HCT116 (cell line): ENCODE measurements around the gene SMARCAL1.

Experiments
- CEBPB ChIP-seq: IDR thresholded peaks from 2 replicates; pipeline ENCODE4 v1.6.1; 2012; ENCODE audit warnings: low read depth
- CTCF ChIP-seq, 3 experiments: fragments of 200-600 bp in 1 of 3; sonication (generic) in 1 of 3; IDR thresholded peaks in 2 of 3; conservative IDR thresholded peaks in 1 of 3; 2 replicates each; pipeline ENCODE4 v1.5.1; 2012 to 2017; ENCODE audit warnings: low read depth in 2 of 3, low read length in 2 of 3, antibody characterized with exemption in 1 of 3, borderline replicate concordance in 1 of 3, control low read depth in 1 of 3, mild to moderate bottlenecking in 1 of 3, mixed read lengths in 1 of 3, mixed run types in 1 of 3, moderate library complexity in 1 of 3; ENCODE audit not compliant: insufficient read depth in 1 of 3
- EGR1 ChIP-seq: IDR thresholded peaks from 2 replicates; pipeline ENCODE4 v1.6.1; 2012; ENCODE audit warnings: low read depth
- EZH2phosphoT487 ChIP-seq: fragments of 200-600 bp; IDR thresholded peaks from 2 replicates; pipeline ENCODE4 v1.6.1; 2018; ENCODE audit warnings: antibody characterized with exemption, borderline replicate concordance
- JUND ChIP-seq: IDR thresholded peaks from 2 replicates; pipeline ENCODE4 v1.6.1; 2012
- POLR2A ChIP-seq: IDR thresholded peaks from 2 replicates; pipeline ENCODE4 v1.7.0; 2011; ENCODE audit warnings: borderline replicate concordance; ENCODE audit not compliant: insufficient read depth, insufficient read length; ENCODE audit errors: extremely low read depth
- POLR2AphosphoS5 ChIP-seq: IDR thresholded peaks from 2 replicates; pipeline ENCODE4 v1.6.1; 2011; ENCODE audit warnings: mild to moderate bottlenecking, low read depth, low read length, moderate library complexity
- TCF7L2 ChIP-seq: IDR thresholded peaks from 2 replicates; pipeline ENCODE4 v1.7.0; 2011; ENCODE audit warnings: borderline replicate concordance, inconsistent platforms; ENCODE audit not compliant: insufficient read depth, insufficient read length; ENCODE audit errors: extremely low read depth
- YY1 ChIP-seq: IDR thresholded peaks from 2 replicates; pipeline ENCODE4 v1.6.1; 2011; ENCODE audit warnings: low read length, low read depth, moderate library complexity, mild to moderate bottlenecking; ENCODE audit not compliant: insufficient replicate concordance; ENCODE audit errors: extremely low read depth
- ZFX ChIP-seq: fragments of 450-650 bp; IDR thresholded peaks from 2 replicates; pipeline ENCODE4 v1.6.1; 2017
- ZNF274 ChIP-seq: fragments of 200-500 bp; sonication (Bioruptor generic); IDR thresholded peaks from 2 replicates; pipeline ENCODE4 v1.6.1; 2014; ENCODE audit warnings: mild to moderate bottlenecking, low read depth, low read length, inconsistent platforms
- TF ChIP-seq, protein P1 (sequence below): IDR thresholded peaks from 2 replicates; pipeline ENCODE4 v1.6.1; 2012
- TF ChIP-seq, protein P2 (sequence below): IDR thresholded peaks from 2 replicates; pipeline ENCODE4 v1.6.1; 2012; ENCODE audit warnings: low read depth

DNA sequence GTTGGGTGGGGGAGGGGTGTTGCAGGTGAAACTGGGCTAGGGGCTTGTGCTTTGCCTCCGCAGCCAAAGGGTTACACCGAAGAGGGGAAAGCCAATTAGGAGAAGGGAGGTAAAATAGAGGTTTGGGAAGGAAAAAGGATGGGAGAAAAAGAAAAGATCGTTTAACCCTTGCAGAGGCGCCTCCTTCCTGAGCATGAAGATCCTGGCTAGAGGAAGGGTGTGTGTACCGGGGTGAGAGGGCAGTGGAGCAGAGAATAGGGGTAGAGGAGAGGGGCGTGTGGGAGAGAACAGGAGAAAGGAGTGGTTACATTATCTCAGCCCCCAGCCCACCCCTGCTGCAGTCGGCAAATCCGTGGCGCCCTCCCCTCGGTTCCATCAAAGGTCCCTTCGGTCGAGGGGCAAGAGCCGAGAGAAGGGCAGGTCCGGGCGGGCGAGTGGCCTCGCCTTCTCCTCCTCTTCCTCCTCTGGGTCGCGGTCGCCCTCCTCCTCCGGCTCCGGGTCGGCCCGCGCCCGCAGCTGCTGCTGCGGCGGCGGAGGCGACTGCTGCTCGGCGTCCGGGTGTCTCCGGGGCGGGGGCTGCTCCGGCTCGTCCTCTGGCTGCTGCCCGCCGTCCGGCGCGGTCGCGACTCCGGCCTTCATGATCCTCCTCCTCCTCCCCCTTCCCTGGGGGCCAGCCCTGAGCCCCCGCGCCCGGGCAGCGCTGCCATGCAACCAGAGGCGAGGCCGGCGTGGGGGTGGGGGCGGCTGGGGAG, 41.1 kb upstream of the SMARCAL1 start:
- TF ChIP-seq ZFX (no peak), POLR2AphosphoS5 (no peak), EZH2phosphoT487 (no peak), ZNF274 (no peak), CTCF (IDR thresholded peaks at IDR 0.05 in 2 of 3, conservative IDR thresholded peaks at IDR 0.05 in 1 of 3; ENCODE audit: borderline replicate concordance in 1 of 3, insufficient read depth in 1 of 3, low read depth in 2 of 3, low read length in 2 of 3) (no peak), POLR2A (no peak), CEBPB (no peak), EGR1 (no peak), TCF7L2 (no peak), YY1 (no peak), JUND (no peak)
- TF ChIP-seq, protein P1, sequence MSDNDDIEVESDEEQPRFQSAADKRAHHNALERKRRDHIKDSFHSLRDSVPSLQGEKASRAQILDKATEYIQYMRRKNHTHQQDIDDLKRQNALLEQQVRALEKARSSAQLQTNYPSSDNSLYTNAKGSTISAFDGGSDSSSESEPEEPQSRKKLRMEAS: no peak
- TF ChIP-seq, protein P2, sequence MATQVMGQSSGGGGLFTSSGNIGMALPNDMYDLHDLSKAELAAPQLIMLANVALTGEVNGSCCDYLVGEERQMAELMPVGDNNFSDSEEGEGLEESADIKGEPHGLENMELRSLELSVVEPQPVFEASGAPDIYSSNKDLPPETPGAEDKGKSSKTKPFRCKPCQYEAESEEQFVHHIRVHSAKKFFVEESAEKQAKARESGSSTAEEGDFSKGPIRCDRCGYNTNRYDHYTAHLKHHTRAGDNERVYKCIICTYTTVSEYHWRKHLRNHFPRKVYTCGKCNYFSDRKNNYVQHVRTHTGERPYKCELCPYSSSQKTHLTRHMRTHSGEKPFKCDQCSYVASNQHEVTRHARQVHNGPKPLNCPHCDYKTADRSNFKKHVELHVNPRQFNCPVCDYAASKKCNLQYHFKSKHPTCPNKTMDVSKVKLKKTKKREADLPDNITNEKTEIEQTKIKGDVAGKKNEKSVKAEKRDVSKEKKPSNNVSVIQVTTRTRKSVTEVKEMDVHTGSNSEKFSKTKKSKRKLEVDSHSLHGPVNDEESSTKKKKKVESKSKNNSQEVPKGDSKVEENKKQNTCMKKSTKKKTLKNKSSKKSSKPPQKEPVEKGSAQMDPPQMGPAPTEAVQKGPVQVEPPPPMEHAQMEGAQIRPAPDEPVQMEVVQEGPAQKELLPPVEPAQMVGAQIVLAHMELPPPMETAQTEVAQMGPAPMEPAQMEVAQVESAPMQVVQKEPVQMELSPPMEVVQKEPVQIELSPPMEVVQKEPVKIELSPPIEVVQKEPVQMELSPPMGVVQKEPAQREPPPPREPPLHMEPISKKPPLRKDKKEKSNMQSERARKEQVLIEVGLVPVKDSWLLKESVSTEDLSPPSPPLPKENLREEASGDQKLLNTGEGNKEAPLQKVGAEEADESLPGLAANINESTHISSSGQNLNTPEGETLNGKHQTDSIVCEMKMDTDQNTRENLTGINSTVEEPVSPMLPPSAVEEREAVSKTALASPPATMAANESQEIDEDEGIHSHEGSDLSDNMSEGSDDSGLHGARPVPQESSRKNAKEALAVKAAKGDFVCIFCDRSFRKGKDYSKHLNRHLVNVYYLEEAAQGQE: no peak
